GM12872 (cell line): ENCODE data around the gene AOC3.
A peak's percentile ranks its signal among the peaks of the same experiment; 100 is the strongest.

Source experiments
- TF ChIP-seq, protein P1 (sequence below): IDR thresholded peaks from 3 replicates; pipeline ENCODE4 v1.5.1; 2011; ENCODE audit warnings: low read depth, mild to moderate bottlenecking, low read length, moderate library complexity; ENCODE audit not compliant: insufficient read depth

AOC3 gene

DNA sequence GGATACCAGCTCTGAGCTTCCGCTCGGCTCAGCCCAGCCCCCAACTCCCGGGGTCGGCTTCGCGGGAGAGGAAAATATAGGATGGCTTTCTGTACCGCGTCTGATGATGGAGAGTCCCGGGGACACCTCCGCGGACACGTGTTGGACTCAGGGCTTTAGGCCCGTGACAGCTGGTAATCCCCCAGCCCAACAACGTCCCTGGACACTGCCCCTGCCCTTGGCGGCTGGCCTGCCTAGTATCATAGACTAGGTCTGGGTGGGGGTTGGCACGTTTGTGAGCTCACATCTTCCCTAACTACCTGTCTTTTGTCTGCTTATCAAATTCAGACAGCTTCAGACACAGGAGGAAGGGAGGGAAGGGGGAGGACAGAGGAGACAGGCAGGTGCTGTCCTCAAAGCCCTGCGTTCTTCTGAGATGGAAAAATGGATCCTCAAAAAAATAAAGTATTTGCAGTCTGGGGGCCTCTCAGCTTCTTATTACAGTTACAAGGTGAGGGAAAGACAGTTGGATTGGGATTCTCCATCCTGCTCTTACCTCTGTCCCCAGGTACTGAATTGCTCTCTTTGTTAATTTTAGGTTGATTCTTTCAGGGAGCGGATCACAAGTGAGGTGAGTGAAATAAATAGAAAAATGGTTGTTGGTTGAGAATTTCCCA lies 17.1 kb upstream of the AOC3 start:
- TF ChIP-seq, protein P1, sequence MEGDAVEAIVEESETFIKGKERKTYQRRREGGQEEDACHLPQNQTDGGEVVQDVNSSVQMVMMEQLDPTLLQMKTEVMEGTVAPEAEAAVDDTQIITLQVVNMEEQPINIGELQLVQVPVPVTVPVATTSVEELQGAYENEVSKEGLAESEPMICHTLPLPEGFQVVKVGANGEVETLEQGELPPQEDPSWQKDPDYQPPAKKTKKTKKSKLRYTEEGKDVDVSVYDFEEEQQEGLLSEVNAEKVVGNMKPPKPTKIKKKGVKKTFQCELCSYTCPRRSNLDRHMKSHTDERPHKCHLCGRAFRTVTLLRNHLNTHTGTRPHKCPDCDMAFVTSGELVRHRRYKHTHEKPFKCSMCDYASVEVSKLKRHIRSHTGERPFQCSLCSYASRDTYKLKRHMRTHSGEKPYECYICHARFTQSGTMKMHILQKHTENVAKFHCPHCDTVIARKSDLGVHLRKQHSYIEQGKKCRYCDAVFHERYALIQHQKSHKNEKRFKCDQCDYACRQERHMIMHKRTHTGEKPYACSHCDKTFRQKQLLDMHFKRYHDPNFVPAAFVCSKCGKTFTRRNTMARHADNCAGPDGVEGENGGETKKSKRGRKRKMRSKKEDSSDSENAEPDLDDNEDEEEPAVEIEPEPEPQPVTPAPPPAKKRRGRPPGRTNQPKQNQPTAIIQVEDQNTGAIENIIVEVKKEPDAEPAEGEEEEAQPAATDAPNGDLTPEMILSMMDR = no peak

DNA sequence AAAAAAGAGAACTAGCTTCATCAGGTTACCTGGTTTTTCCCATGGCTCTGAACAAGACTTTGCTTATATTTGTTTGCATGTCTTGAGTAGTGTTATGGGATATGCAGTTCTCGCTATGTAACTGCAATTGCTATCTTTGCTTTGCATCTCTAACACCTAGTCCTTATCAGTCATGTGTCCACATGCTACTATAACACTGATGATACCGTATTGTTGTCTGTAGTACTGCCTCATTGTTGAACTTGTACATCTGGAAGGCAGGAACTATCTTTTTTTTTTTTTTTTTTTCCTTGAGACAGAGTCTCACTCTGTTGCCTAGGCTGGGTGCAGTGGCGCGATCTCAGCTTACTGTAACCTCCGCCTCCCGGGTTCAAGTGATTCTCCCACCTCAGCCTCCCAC lies 15.3 kb upstream of the AOC3 start:
- TF ChIP-seq, protein P1 = no peak

DNA sequence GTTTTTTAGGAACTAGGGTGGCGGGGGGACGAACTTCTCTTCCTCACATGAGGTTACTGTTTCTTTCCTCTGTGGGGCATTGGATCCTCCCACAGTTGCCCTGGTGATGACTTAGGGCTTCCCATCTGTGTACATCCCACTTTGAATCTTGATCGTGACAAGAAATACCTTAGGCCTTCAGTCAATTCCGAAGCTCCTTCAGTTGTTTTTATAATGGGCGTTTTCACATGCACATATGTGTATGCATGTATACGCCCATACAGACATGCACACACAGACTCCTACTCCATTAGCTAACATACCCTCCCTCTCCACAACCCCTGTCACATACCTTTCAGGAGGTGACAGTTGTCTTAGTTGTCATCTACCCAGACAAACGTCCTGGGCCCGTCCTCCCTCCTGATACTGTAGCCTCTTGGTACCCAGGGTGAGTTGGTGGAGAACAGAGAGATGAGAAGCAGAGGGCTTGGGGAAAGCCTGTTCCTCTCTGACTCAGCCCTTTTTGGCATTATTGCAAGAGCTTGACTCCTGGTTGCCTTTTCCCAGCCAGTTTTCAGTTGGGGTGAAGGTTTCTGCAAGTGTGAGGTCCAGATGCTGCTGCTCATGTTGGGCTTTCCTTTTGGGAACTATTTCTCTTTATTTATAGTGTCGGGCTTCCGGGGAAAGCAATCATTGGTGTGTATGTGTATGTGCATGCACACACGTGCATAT lies 8.9 kb upstream of the AOC3 start:
- TF ChIP-seq, protein P1 = no peak

DNA sequence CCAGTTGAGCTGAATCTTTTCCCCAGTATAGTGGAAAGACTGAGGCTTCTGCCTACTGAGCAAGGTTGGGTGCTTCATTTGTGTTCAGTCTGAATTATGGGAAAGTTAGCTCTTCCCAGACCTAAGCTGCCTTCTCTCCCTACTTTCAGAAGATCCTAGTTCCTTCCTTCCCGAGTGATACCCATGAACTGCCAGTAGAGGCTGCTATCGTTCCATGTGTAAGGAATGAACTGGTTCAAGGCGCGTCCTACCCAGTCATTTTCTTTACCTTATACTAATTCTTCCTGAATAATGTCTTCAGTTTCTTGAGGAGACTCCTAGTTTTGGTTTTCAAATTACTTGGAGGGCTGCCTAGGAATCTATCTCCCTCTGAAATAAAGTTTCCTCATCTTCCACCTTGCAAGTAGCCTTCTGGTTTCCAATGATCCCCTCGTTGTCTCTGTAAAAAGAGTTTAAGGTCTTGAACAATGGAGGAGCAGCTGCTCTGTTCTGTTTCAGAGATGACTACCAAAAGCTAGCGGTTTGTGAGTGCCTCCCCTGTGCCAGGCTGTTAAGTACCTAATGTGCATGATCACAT lies 7.6 kb upstream of the AOC3 start:
- TF ChIP-seq, protein P1 = peak; percentile 85

DNA sequence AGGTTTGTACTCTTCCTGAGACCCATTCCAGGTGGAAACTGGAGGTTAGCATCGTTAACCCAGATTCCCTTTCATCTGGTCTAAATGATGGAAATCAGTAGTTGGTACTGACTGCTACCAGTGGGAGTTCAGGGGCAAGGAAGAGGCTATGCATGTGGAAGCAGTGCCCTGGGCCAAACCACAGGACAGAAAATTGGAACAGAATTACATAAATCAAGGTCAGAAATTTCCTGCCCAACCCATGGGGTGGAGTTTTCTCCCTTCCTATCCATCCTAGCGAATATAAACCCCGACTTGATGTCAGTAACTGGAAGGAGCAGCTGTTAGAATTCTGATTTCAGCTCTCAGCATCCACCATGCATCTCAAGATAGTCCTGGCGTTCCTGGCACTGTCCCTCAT lies 6.7 kb upstream of the AOC3 start, which contains the start of gene AOC2:
Gene AOC2 (plus strand): TSS at position 310 of the 400 bp plus-strand sequence. CDS start 47 bp downstream, at position 357.
- TF ChIP-seq, protein P1 = no peak

DNA sequence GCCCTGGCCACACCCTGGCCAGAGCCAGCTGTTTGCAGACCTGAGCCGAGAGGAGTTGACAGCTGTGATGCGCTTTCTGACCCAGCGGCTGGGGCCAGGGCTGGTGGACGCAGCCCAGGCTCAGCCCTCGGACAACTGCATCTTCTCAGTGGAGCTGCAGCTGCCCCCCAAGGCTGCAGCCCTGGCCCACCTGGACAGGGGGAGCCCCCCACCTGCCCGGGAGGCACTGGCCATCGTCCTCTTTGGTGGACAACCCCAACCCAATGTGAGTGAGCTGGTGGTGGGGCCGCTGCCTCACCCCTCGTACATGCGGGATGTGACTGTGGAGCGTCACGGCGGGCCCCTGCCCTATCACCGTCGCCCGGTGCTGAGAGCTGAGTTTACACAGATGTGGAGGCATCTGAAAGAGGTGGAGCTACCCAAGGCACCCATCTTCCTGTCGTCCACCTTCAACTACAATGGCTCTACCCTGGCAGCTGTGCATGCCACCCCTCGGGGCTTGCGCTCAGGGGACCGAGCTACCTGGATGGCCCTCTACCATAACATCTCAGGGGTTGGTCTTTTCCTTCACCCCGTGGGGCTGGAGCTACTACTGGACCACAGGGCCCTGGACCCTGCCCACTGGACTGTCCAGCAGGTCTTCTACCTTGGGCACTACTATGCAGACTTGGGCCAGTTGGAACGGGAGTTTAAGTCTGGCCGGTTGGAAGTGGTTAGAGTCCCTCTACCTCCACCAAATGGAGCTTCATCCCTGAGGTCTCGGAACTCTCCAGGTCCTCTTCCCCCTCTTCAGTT lies 6.0 kb upstream of the AOC3 start:
- TF ChIP-seq, protein P1 = no peak

DNA sequence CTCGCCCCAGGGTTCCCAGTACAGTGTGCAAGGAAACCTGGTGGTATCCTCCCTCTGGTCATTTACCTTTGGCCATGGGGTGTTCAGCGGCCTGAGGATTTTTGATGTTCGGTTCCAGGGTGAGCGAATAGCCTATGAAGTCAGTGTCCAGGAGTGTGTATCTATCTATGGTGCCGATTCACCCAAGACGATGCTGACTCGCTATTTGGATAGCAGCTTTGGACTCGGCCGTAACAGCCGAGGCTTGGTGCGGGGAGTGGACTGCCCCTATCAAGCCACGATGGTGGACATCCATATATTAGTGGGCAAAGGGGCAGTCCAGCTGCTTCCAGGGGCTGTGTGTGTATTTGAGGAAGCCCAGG lies 5.5 kb upstream of the AOC3 start:
- TF ChIP-seq, protein P1 = no peak
